ENCODE data around the gene ADAMTS13. TPM values are rescaled to one million over a fixed set of nuclear protein-coding genes. Genes with fewer than 3 reads are reported as not detected.
A peak's percentile ranks its signal among the peaks of the same experiment; 100 is the strongest.

ADAMTS13 gene
- total RNA-seq, 1 experiment from 2014 or later, result 4.7 TPM

- Mint-ChIP-seq H3K36me3 (ENCODE audit: insufficient read depth, unreplicated experiment) (peaks cover 22% of the 10 kb centered on the region), H3K4me3 (ENCODE audit: low read depth, unreplicated experiment) (no peak overlapping the region), H3K27me3 (ENCODE audit: unreplicated experiment) (no peaks in the 10 kb centered on the region), H3K4me1 (ENCODE audit: low read depth, unreplicated experiment) (no peaks in the 10 kb centered on the region), H3K27ac (ENCODE audit: unreplicated experiment) (no peak overlapping the region), H3K9me3 (ENCODE audit: low read depth, unreplicated experiment) (no peaks in the 10 kb centered on the region)
- no peak for DNase-seq
- BruUV-seq (replicated peaks), result no TSS peak
- CTCF ChIA-PET, result no interaction called here
- intact Hi-C loops (cut with micrococcal nuclease; ENCODE audit: unreplicated experiment), result no loop called here
- no peak for TF ChIP-seq CTCF (IDR thresholded peaks at IDR 0.05; ENCODE audit: unreplicated experiment)
Measured at GRCh38 chr9:133457233-133457632, 35.1 kb downstream of the ADAMTS13 start.

GRCh38 chr9:133457748-133458147 is 35.6 kb downstream of the ADAMTS13 start:
- BruUV-seq (replicated peaks), result no TSS peak
- intact Hi-C loops (cut with micrococcal nuclease; ENCODE audit: unreplicated experiment), result no loop called here

GRCh38 chr9:133458643-133459312 is 36.6 kb downstream of the ADAMTS13 start:
- no peaks in the 10 kb centered on the region for H3K9me3 Mint-ChIP-seq (ENCODE audit: low read depth, unreplicated experiment)
- intact Hi-C loops (cut with micrococcal nuclease; ENCODE audit: unreplicated experiment), result no loop called here
- CTCF ChIA-PET, result interaction anchor here (0.6 to 1.2 kb wide), 4 partner anchors 10 to 102 kb away, joined by 3 to 12 read pairs (median 4); partner anchors contain the start of genes SURF1 and SURF2
- no peak for DNase-seq
- no TSS peak for BruUV-seq (replicated peaks)
- no peaks in the 10 kb centered on the region for H3K4me1 Mint-ChIP-seq (ENCODE audit: low read depth, unreplicated experiment)
- H3K27ac Mint-ChIP-seq (ENCODE audit: unreplicated experiment), result no peak overlapping the region
- H3K27me3 Mint-ChIP-seq (ENCODE audit: unreplicated experiment), result no peaks in the 10 kb centered on the region
- H3K36me3 Mint-ChIP-seq (ENCODE audit: insufficient read depth, unreplicated experiment), result peaks cover 25% of the 10 kb centered on the region
- no peak for TF ChIP-seq CTCF (IDR thresholded peaks at IDR 0.05; ENCODE audit: unreplicated experiment)
- peak overlapping the region; percentile 98 for H3K4me3 Mint-ChIP-seq (ENCODE audit: low read depth, unreplicated experiment)

More at GRCh38 chr9:133457748-133458147, 35.6 kb downstream of the ADAMTS13 start:
- CTCF ChIA-PET, result no interaction called here
- Mint-ChIP-seq H3K36me3 (ENCODE audit: insufficient read depth, unreplicated experiment) (peaks cover 22% of the 10 kb centered on the region), H3K27ac (ENCODE audit: unreplicated experiment) (no peak overlapping the region), H3K4me1 (ENCODE audit: low read depth, unreplicated experiment) (no peaks in the 10 kb centered on the region), H3K9me3 (ENCODE audit: low read depth, unreplicated experiment) (no peaks in the 10 kb centered on the region), H3K27me3 (ENCODE audit: unreplicated experiment) (no peaks in the 10 kb centered on the region), H3K4me3 (ENCODE audit: low read depth, unreplicated experiment) (no peak overlapping the region)
- no peak for DNase-seq
- TF ChIP-seq CTCF (IDR thresholded peaks at IDR 0.05; ENCODE audit: unreplicated experiment), result no peak

GRCh38 chr9:133459476-133460404 is 37.6 kb downstream of the ADAMTS13 start, which contains the start of gene CACFD1:
CACFD1 (plus strand) TSS chr9:133459978; CDS start chr9:133460067, 89 bp downstream.
- CTCF ChIA-PET, result interaction anchor here (0.6 to 1.2 kb wide), 13 partner anchors 9 to 447 kb away, joined by 3 to 12 read pairs (median 3); partner anchors contain the start of genes SURF1 and SURF2
- Mint-ChIP-seq H3K27me3 (ENCODE audit: unreplicated experiment) (no peaks in the 10 kb centered on the region), H3K9me3 (ENCODE audit: low read depth, unreplicated experiment) (no peaks in the 10 kb centered on the region), H3K27ac (ENCODE audit: unreplicated experiment) (peak within 1 kb of the TSS; percentile 86), H3K36me3 (ENCODE audit: insufficient read depth, unreplicated experiment) (peaks cover 29% of the 10 kb centered on the region), H3K4me3 (ENCODE audit: low read depth, unreplicated experiment) (peak within 1 kb of the TSS; percentile 98), H3K4me1 (ENCODE audit: low read depth, unreplicated experiment) (no peaks in the 10 kb centered on the region)
- intact Hi-C loops (cut with micrococcal nuclease; ENCODE audit: unreplicated experiment), result no loop called here
- TF ChIP-seq CTCF (IDR thresholded peaks at IDR 0.05; ENCODE audit: unreplicated experiment), result no peak
- peak; percentile 93 for DNase-seq
- BruUV-seq (replicated peaks), result no TSS peak
